Gastroesophageal sphincter (tissue), 4 donors: ENCODE measurements around the gene CYP4F22. TPM values are rescaled to one million over a fixed set of nuclear protein-coding genes. Genes with fewer than 3 reads are reported as not detected.

Source experiments
- ATAC-seq: fragments of 150-250 bp; one replicate; pipeline ENCODE4 v1.9.1; 2016; ENCODE audit warnings: mild to moderate bottlenecking, moderate library complexity
- H3K27ac ChIP-seq, 4 donors: fragments of 200-600 bp; sonication (generic) in 3 of 4; 1 replicate in 3 of 4; 2 replicates in 1 of 4; pipeline ENCODE4 v1.5.1; 2016 to 2019
- H3K27me3 ChIP-seq: fragments of 200-600 bp; sonication (generic); one replicate; pipeline ENCODE4 v1.5.1; 2019
- H3K36me3 ChIP-seq, 2 donors: fragments of 200-600 bp; sonication (generic); one replicate each; pipeline ENCODE4 v1.5.1; 2019; ENCODE audit warnings: control low read depth in 1 of 2
- H3K4me1 ChIP-seq, 3 donors: fragments of 200-600 bp; sonication (generic); 1 replicate in 2 of 3; 2 replicates in 1 of 3; pipeline ENCODE4 v1.5.1; 2016 to 2019; ENCODE audit warnings: control low read depth in 2 of 3
- H3K4me3 ChIP-seq, 2 donors: fragments of 200-600 bp; sonication (generic); one replicate each; pipeline ENCODE4 v1.5.1; 2019; ENCODE audit warnings: mild to moderate bottlenecking in 1 of 2, moderate library complexity in 1 of 2
- H3K9me3 ChIP-seq, 3 donors: fragments of 200-600 bp; sonication (generic); one replicate each; pipeline ENCODE4 v1.5.1; 2017 to 2019; ENCODE audit warnings: control low read depth in 2 of 3
- EP300 ChIP-seq: sonication (generic); formaldehyde crosslinking; IDR thresholded peaks from one replicate; pipeline ENCODE4 v1.6.1; 2017; ENCODE audit warnings: antibody characterized with exemption, mild to moderate bottlenecking
- POLR2A ChIP-seq, 2 donors: fragments of 450-650 bp; IDR thresholded peaks; one replicate each; pipeline ENCODE4 v1.6.1; 2017; ENCODE audit warnings: antibody characterized with exemption in 2 of 2, mild to moderate bottlenecking in 2 of 2, moderate library complexity in 1 of 2
- POLR2AphosphoS5 ChIP-seq: sonication (generic); formaldehyde crosslinking; IDR thresholded peaks from one replicate; pipeline ENCODE4 v1.6.1; 2017; ENCODE audit warnings: antibody characterized with exemption
- WGBS, 2 donors: methylation state at CpG; one replicate each; pipeline ENCODE4 v1.1.5; 2018; ENCODE audit warnings: low coverage in 1 of 2; 5-methylcytosine and 5-hydroxymethylcytosine counted together
- total RNA-seq, 4 donors: library from RNA; depleted of rRNA; stranded (reverse); fragments of >200 nt; gene quantifications; one replicate each; pipeline ENCODE4 v1.1.0, GENCODE V29; 2016
- TF ChIP-seq, protein P1 (sequence below), 4 experiments: fragments of 200-600 bp in 2 of 4; fragments of 450-650 bp in 2 of 4; sonication (generic) in 1 of 4; IDR thresholded peaks; one replicate each; pipeline ENCODE4 v1.5.1; 2017 to 2019; ENCODE audit warnings: antibody characterized with exemption in 4 of 4, mild to moderate bottlenecking in 2 of 4, moderate library complexity in 2 of 4

CYP4F22 gene
- total RNA-seq, 4 donors from 2014 or later: 0.19 to 0.47 (median 0.47) TPM; not detected in 1

DNA sequence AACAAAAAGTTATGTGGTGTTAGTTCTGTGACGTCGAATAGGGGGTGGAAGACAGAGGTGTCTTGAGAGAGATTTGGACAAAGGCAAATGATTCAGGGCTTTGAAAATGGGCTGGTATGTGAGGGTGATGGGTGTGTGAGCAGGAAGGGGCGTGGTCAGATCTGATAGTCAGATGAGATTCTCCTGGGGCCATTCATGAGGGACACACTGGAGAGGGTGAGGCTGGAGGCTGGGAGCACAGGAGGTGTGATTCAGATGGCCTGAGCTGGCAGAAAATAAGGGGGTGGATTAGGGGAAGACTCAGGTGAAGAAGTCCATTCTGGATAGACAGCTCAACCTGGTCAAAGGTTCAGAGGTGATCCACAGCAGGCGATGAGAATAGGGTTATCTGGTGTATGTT is 28.0 kb downstream of the CYP4F22 start:
- TF ChIP-seq EP300 (no peak), POLR2A (IDR thresholded peaks at IDR 0.05) (no peak), POLR2AphosphoS5 (no peak)
- TF ChIP-seq, protein P1, sequence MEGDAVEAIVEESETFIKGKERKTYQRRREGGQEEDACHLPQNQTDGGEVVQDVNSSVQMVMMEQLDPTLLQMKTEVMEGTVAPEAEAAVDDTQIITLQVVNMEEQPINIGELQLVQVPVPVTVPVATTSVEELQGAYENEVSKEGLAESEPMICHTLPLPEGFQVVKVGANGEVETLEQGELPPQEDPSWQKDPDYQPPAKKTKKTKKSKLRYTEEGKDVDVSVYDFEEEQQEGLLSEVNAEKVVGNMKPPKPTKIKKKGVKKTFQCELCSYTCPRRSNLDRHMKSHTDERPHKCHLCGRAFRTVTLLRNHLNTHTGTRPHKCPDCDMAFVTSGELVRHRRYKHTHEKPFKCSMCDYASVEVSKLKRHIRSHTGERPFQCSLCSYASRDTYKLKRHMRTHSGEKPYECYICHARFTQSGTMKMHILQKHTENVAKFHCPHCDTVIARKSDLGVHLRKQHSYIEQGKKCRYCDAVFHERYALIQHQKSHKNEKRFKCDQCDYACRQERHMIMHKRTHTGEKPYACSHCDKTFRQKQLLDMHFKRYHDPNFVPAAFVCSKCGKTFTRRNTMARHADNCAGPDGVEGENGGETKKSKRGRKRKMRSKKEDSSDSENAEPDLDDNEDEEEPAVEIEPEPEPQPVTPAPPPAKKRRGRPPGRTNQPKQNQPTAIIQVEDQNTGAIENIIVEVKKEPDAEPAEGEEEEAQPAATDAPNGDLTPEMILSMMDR (IDR thresholded peaks at IDR 0.05): no peak
- no peaks in the 10 kb centered on the region for H3K36me3 ChIP-seq
- H3K4me3 ChIP-seq: no peak overlapping the region
- H3K9me3 ChIP-seq: peaks cover 0 to 17% (median 0%) of the 10 kb centered on the region in 3 donors
- no peak overlapping the region for H3K27ac ChIP-seq
- 43 to 68% methylated on average over 4 of the region's 4 CpGs for WGBS, 2 donors
- no peaks in the 10 kb centered on the region for H3K4me1 ChIP-seq
- H3K27me3 ChIP-seq: peaks cover 55% of the 10 kb centered on the region
- no peak for ATAC-seq

- H3K4me1 ChIP-seq: no peaks in the 10 kb centered on the region
- peaks cover 56% of the 10 kb centered on the region for H3K27me3 ChIP-seq
- H3K27ac ChIP-seq: no peak overlapping the region
- no peak overlapping the region for H3K4me3 ChIP-seq
- no peak for ATAC-seq
- H3K36me3 ChIP-seq: no peaks in the 10 kb centered on the region
- TF ChIP-seq POLR2AphosphoS5 (no peak), POLR2A (IDR thresholded peaks at IDR 0.05) (no peak), EP300 (no peak)
- TF ChIP-seq, protein P1 (IDR thresholded peaks at IDR 0.05): no peak
- 35 to 40% methylated on average over 1 of the region's 1 CpG for WGBS, 2 donors
- peaks cover 0 to 17% (median 0%) of the 10 kb centered on the region in 3 donors for H3K9me3 ChIP-seq
These were observed 30.4 kb downstream of the CYP4F22 start for GRCh38 chr19:15538774-15539173.

DNA sequence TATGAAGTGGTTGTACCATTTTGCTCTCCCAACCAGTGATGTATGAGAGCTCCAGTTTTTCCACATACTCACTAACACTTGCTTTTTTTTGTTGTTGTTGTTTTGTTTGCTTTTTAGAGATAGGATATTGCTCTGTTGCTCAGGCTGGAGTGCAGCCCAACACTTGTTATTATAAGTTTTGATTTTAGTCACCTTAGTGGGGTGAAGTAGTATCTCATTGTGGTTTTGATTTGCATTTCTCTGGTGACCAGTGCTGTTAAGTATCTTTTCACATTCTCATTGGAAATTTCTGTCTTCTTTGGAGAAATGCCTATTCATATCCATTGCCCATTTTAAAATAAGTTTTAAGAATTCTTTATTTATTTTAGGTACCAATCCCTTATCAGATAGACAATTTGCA is 31.3 kb downstream of the CYP4F22 start:
- Histone ChIP-seq H3K4me3 (no peak overlapping the region), H3K9me3 (peaks cover 0 to 17% (median 0%) of the 10 kb centered on the region in 3 donors), H3K27me3 (peaks cover 56% of the 10 kb centered on the region), H3K4me1 (no peaks in the 10 kb centered on the region), H3K27ac (no peak overlapping the region), H3K36me3 (no peaks in the 10 kb centered on the region)
- no peak for ATAC-seq
- TF ChIP-seq POLR2AphosphoS5 (no peak), POLR2A (IDR thresholded peaks at IDR 0.05) (no peak), EP300 (no peak)
- TF ChIP-seq, protein P1 (IDR thresholded peaks at IDR 0.05): no peak

DNA sequence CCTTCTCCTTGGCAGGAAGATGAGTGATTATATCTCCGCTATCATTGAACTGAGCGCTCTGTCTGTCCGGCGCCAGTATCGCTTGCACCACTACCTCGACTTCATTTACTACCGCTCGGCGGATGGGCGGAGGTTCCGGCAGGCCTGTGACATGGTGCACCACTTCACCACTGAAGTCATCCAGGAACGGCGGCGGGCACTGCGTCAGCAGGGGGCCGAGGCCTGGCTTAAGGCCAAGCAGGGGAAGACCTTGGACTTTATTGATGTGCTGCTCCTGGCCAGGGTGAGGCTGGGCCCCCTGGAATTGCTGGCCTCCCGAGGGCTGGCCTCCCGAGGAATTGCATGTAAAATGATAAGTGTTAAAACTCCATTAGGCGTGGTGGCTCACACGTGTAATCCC is 32.1 kb downstream of the CYP4F22 start:
- Histone ChIP-seq H3K9me3 (peaks cover 0 to 17% (median 0%) of the 10 kb centered on the region in 3 donors), H3K36me3 (no peaks in the 10 kb centered on the region), H3K4me1 (no peaks in the 10 kb centered on the region), H3K27me3 (peaks cover 48% of the 10 kb centered on the region), H3K4me3 (no peak overlapping the region), H3K27ac (no peak overlapping the region)
- no peak for ATAC-seq
- WGBS, 2 donors: 70 to 90% methylated on average over 2 of the region's 20 CpGs
- TF ChIP-seq POLR2A (IDR thresholded peaks at IDR 0.05) (no peak), POLR2AphosphoS5 (no peak), EP300 (no peak)
- TF ChIP-seq, protein P1 (IDR thresholded peaks at IDR 0.05): no peak

- H3K4me3 ChIP-seq: no peak overlapping the region
- H3K36me3 ChIP-seq: no peaks in the 10 kb centered on the region
- no peak overlapping the region for H3K27ac ChIP-seq
- TF ChIP-seq POLR2A (IDR thresholded peaks at IDR 0.05) (no peak), EP300 (no peak), POLR2AphosphoS5 (no peak)
- TF ChIP-seq, protein P1 (IDR thresholded peaks at IDR 0.05): no peak
- peaks cover 0 to 3% (median 0%) of the 10 kb centered on the region in 3 donors for H3K9me3 ChIP-seq
- peaks cover 45% of the 10 kb centered on the region for H3K27me3 ChIP-seq
- ATAC-seq: no peak
- no peaks in the 10 kb centered on the region for H3K4me1 ChIP-seq
These were observed 36.0 kb downstream of the CYP4F22 start for GRCh38 chr19:15544283-15544682.
